H1 (cell line): ENCODE data around the gene FCMR. TPM values are rescaled to one million over a fixed set of nuclear protein-coding genes. Genes with fewer than 3 reads are reported as not detected.
A peak's percentile ranks its signal among the peaks of the same experiment; 100 is the strongest.

ENCODE experiments used
- CTCF ChIA-PET: fragments of 300-600 bp; sonication (Branson Sonifier 250); formaldehyde crosslinking; loops from one replicate; lab custom pipeline; 2021; ENCODE audit not compliant: partially characterized antibody; lab: Charles Lee
- POLR2A ChIA-PET: fragments of 300-600 bp; sonication (Branson Sonifier 250); formaldehyde crosslinking; loops from one replicate; lab custom pipeline; 2021; ENCODE audit warnings: inconsistent platforms; ENCODE audit not compliant: partially characterized antibody; lab: Charles Lee
- DNase-seq, 2 experiments: peaks; one replicate each; pipeline versions ENCODE4 v3.0.0 to v3.0.0-alpha.2; 2010 to 2022; ENCODE audit warnings: low spot score in 2 of 2, low read depth in 1 of 2, mixed read lengths in 1 of 2
- FAIRE-seq: peaks from 2 replicates; lab custom pipeline; 2011; peaks lifted over from hg19 to GRCh38; lab: Jason Lieb, UNC
- H2AFZ ChIP-seq: 2 replicates; pipeline ENCODE4 v1.8.1; 2012; ENCODE audit warnings: low read length, inconsistent platforms
- H2AK5ac ChIP-seq: 2 replicates; pipeline ENCODE4 v1.6.1; 2013; ENCODE audit warnings: low read depth, low read length
- H2BK120ac ChIP-seq: replicated peaks from 2 replicates; pipeline ENCODE3; 2013; ENCODE audit warnings: low read depth, low read length, inconsistent platforms
- H2BK12ac ChIP-seq: 2 replicates; pipeline ENCODE4 v1.6.1; 2013; ENCODE audit warnings: low read depth, low read length
- H2BK15ac ChIP-seq: 2 replicates; pipeline ENCODE4 v1.6.1; 2013; ENCODE audit warnings: low read length
- H2BK20ac ChIP-seq: 2 replicates; pipeline ENCODE4 v1.6.1; 2013; ENCODE audit warnings: low read length
- H2BK5ac ChIP-seq: 2 replicates; pipeline ENCODE4 v1.6.1; 2013; ENCODE audit warnings: low read depth, low read length
- H3K14ac ChIP-seq: 2 replicates; pipeline ENCODE4 v1.6.1; 2013; ENCODE audit warnings: inconsistent platforms; ENCODE audit not compliant: insufficient read length
- H3K18ac ChIP-seq: 2 replicates; pipeline ENCODE4 v1.6.1; 2013; ENCODE audit warnings: low read length; ENCODE audit errors: extremely low read depth
- H3K23ac ChIP-seq: 2 replicates; pipeline ENCODE4 v1.6.1; 2013; ENCODE audit warnings: inconsistent platforms; ENCODE audit not compliant: insufficient read length
- H3K23me2 ChIP-seq: 2 replicates; pipeline ENCODE4 v1.6.1; 2013; ENCODE audit warnings: low read depth, low read length
- H3K27ac ChIP-seq: 2 replicates; pipeline ENCODE4 v1.6.1; 2011; ENCODE audit warnings: low read depth, low read length, inconsistent platforms
- H3K27me3 ChIP-seq, 4 experiments: replicated peaks in 1 of 4; 1 replicate in 1 of 4; 2 replicates in 3 of 4; pipeline versions ENCODE4 v1.6.1 to v1.8.1; 2011 to 2013; ENCODE audit warnings: low read length in 3 of 4, mild to moderate bottlenecking in 3 of 4, inconsistent platforms in 2 of 4, mixed read lengths in 2 of 4, moderate library complexity in 1 of 4; ENCODE audit not compliant: control insufficient read depth in 3 of 4, insufficient read depth in 3 of 4; ENCODE audit errors: extremely low read depth in 1 of 4
- H3K36me3 ChIP-seq, 4 experiments: 2 replicates each; pipeline versions ENCODE4 v1.6.1 to v1.8.1; 2011 to 2013; ENCODE audit warnings: mild to moderate bottlenecking in 4 of 4, low read length in 3 of 4, moderate library complexity in 2 of 4, control low read depth in 1 of 4, inconsistent platforms in 1 of 4; ENCODE audit not compliant: insufficient read depth in 4 of 4, control insufficient read depth in 2 of 4
- H3K4ac ChIP-seq: replicated peaks from 2 replicates; pipeline ENCODE3; 2013; ENCODE audit warnings: low read length, low read depth, mixed read lengths, inconsistent platforms; ENCODE audit not compliant: insufficient read length
- H3K4me1 ChIP-seq, 4 experiments: replicated peaks in 1 of 4; 1 replicate in 1 of 4; 2 replicates in 3 of 4; pipeline versions ENCODE4 v1.6.1 to v1.8.1; 2011 to 2013; ENCODE audit warnings: low read length in 3 of 4, inconsistent platforms in 2 of 4, mixed read lengths in 1 of 4; ENCODE audit not compliant: insufficient read depth in 4 of 4, control insufficient read depth in 3 of 4
- H3K4me2 ChIP-seq, 2 experiments: 2 replicates each; pipeline versions ENCODE4 v1.6.1 to v1.8.1; 2011 to 2013; ENCODE audit warnings: low read depth in 2 of 2, low read length in 2 of 2, control low read depth in 1 of 2, inconsistent platforms in 1 of 2, mild to moderate bottlenecking in 1 of 2; ENCODE audit not compliant: insufficient read depth in 1 of 2
- H3K4me3 ChIP-seq, 4 experiments: fragments of 200-600, 300-600 bp in 1 of 4; sonication (generic), shearing (Covaris generic), sonication (Bioruptor Twin) in 1 of 4; 2 replicates each; pipeline versions ENCODE4 v1.5.1 to v1.8.1; 2011 to 2016; ENCODE audit warnings: low read length in 4 of 4, low read depth in 3 of 4, control low read depth in 2 of 4, inconsistent platforms in 2 of 4, mild to moderate bottlenecking in 2 of 4, mixed read lengths in 1 of 4, moderate library complexity in 1 of 4; ENCODE audit not compliant: insufficient read depth in 2 of 4; ENCODE audit errors: extremely low read depth in 1 of 4
- H3K56ac ChIP-seq: replicated peaks from 2 replicates; pipeline ENCODE3; 2013; ENCODE audit warnings: low read depth, mild to moderate bottlenecking, mixed read lengths, low read length, inconsistent platforms; ENCODE audit not compliant: insufficient read length
- H3K79me1 ChIP-seq: 2 replicates; pipeline ENCODE4 v1.6.1; 2013; ENCODE audit warnings: low read depth, low read length, control low read depth
- H3K79me2 ChIP-seq, 2 experiments: 2 replicates each; pipeline versions ENCODE4 v1.6.1 to v1.8.1; 2012 to 2013; ENCODE audit warnings: low read length in 2 of 2, mild to moderate bottlenecking in 2 of 2, inconsistent platforms in 1 of 2; ENCODE audit not compliant: insufficient read depth in 2 of 2, control insufficient read depth in 1 of 2
- H3K9ac ChIP-seq, 4 experiments: replicated peaks in 1 of 4; 1 replicate in 1 of 4; 2 replicates in 3 of 4; pipeline versions ENCODE4 v1.6.1 to v1.8.1; 2011 to 2013; ENCODE audit warnings: low read depth in 3 of 4, low read length in 3 of 4, control low read depth in 2 of 4, mild to moderate bottlenecking in 2 of 4, moderate library complexity in 2 of 4, inconsistent platforms in 1 of 4; ENCODE audit errors: extremely low read depth in 1 of 4
- H3K9me3 ChIP-seq, 2 experiments: 2 replicates each; pipeline versions ENCODE4 v1.6.1 to v1.8.1; 2012 to 2013; ENCODE audit warnings: mild to moderate bottlenecking in 2 of 2, moderate library complexity in 2 of 2, control low read depth in 1 of 2, inconsistent platforms in 1 of 2, low read depth in 1 of 2, low read length in 1 of 2, mixed read lengths in 1 of 2; ENCODE audit not compliant: insufficient read depth in 2 of 2
- H4K20me1 ChIP-seq, 2 experiments: replicated peaks in 1 of 2; 2 replicates each; pipeline versions ENCODE3 to v1.8.1; 2011 to 2013; ENCODE audit warnings: inconsistent platforms in 2 of 2, low read length in 2 of 2, mild to moderate bottlenecking in 1 of 2; ENCODE audit not compliant: insufficient read depth in 2 of 2, control insufficient read depth in 1 of 2
- H4K5ac ChIP-seq: 2 replicates; pipeline ENCODE4 v1.6.1; 2013; ENCODE audit warnings: low read length, low read depth, mixed read lengths, inconsistent platforms; ENCODE audit not compliant: insufficient read length
- H4K8ac ChIP-seq: 2 replicates; pipeline ENCODE4 v1.8.0; 2013; ENCODE audit warnings: mild to moderate bottlenecking, moderate library complexity, low read length, inconsistent platforms; ENCODE audit not compliant: insufficient read depth; ENCODE audit errors: extremely low read depth
- H4K91ac ChIP-seq: replicated peaks from 2 replicates; pipeline ENCODE3; 2013; ENCODE audit warnings: low read length, mixed read lengths, inconsistent platforms; ENCODE audit not compliant: insufficient read length
- ASH2L ChIP-seq: fragments of 200-600, 300-600 bp; sonication (generic); IDR thresholded peaks from one replicate; pipeline ENCODE4 v1.7.1; 2017; ENCODE audit warnings: low read length
- CBX5 ChIP-seq: fragments of 300-800, 300-1000 bp; sonication (generic); IDR thresholded peaks from 2 replicates; pipeline ENCODE4 v1.7.1; 2016; ENCODE audit warnings: antibody characterized with exemption, low read length, low read depth
- CEBPB ChIP-seq: IDR thresholded peaks from 2 replicates; pipeline ENCODE4 v1.6.1; 2012; ENCODE audit warnings: low read depth, low read length
- CTBP2 ChIP-seq: IDR thresholded peaks from 2 replicates; pipeline ENCODE4 v1.7.0; 2011; ENCODE audit warnings: borderline replicate concordance, mild to moderate bottlenecking, moderate library complexity, mixed read lengths, low read length; ENCODE audit not compliant: insufficient read depth, insufficient read length
- GABPA ChIP-seq: IDR thresholded peaks from 2 replicates; pipeline ENCODE4 v1.6.1; 2011; ENCODE audit warnings: mild to moderate bottlenecking, low read length, moderate library complexity, borderline replicate concordance; ENCODE audit not compliant: insufficient read depth
- JUN ChIP-seq: IDR thresholded peaks from 2 replicates; pipeline ENCODE4 v1.6.1; 2011; ENCODE audit warnings: low read depth, mild to moderate bottlenecking, improper control_type of control experiment, low read length
- KDM1A ChIP-seq: fragments of 200-600, 300-600 bp; sonication (generic); IDR thresholded peaks from 2 replicates; pipeline ENCODE4 v1.7.1; 2016; ENCODE audit warnings: mild to moderate bottlenecking, low read length, borderline replicate concordance
- RBBP5 ChIP-seq: IDR thresholded peaks from 2 replicates; pipeline ENCODE4 v1.7.1; 2012; ENCODE audit warnings: low read depth, mild to moderate bottlenecking, inconsistent platforms, low read length, moderate library complexity, borderline replicate concordance
- SAP30 ChIP-seq: fragments of 300-600 bp; sonication (generic); IDR thresholded peaks from 2 replicates; pipeline ENCODE4 v1.7.1; 2012; ENCODE audit warnings: low read length, moderate library complexity, mild to moderate bottlenecking, inconsistent platforms; ENCODE audit not compliant: insufficient read depth, insufficient replicate concordance
- TBP ChIP-seq: IDR thresholded peaks from 2 replicates; pipeline ENCODE4 v1.6.1; 2011; ENCODE audit warnings: low read depth, low read length, improper control_type of control experiment
- YY1 ChIP-seq: IDR thresholded peaks from 2 replicates; pipeline ENCODE4 v1.6.1; 2011; ENCODE audit warnings: low read depth, mild to moderate bottlenecking, low read length
- WGBS, 2 experiments: shearing (Covaris generic) in 1 of 2; methylation state at CpG; one replicate each; pipeline versions ENCODE4 v1.1.6 to v1.1.7; 2013 to 2015; ENCODE audit warnings: low lambda C conversion rate in 2 of 2, mixed read lengths in 2 of 2, inconsistent platforms in 1 of 2, low coverage in 1 of 2, missing lambda C conversion rate in 1 of 2; ENCODE audit not compliant: insufficient replicate concordance in 2 of 2, insufficient coverage in 1 of 2, insufficient read length in 1 of 2; ENCODE audit errors: extremely low coverage in 1 of 2, missing lambda C conversion rate in 1 of 2; 5-methylcytosine and 5-hydroxymethylcytosine counted together
- polyA plus RNA-seq, 7 experiments: library from polyadenylated mRNA; depleted of rRNA in 3 of 7; stranded (reverse) in 5 of 7; unstranded in 2 of 7; fragments of >200 nt in 5 of 7; fragments of 200-250 nt in 2 of 7; gene quantifications; 1 replicate in 5 of 7; 2 replicates in 1 of 7; 4 replicates in 1 of 7; pipeline versions ENCODE4 v1.2.1 to v1.2.3, GENCODE V29; 2011 to 2013; ENCODE audit warnings: missing spikeins in 2 of 7, mixed read lengths in 2 of 7
- total RNA-seq: library from RNA; stranded (reverse); fragmentation: NEBNext Ultra II Directional; extraction: Animal tissue kit (Norgen Biotek cat#: 25700); gene quantifications from 2 replicates; pipeline ENCODE4 v1.2.1, GENCODE V29; 2021

The FCMR gene
- total and polyA plus RNA-seq, 2 of the 8 experiments (the other 6 are each of a cell fraction or from before 2014, with no cell fraction given) = 0.53 TPM; not detected in 1

GRCh38 chr1:206854401-206855129 is 67.2 kb downstream of the FCMR start:
- POLR2A ChIA-PET = no interaction called here

More at GRCh38 chr1:206854401-206855129, 67.2 kb downstream of the FCMR start:
- H3K4me2 ChIP-seq = no peak overlapping the region
- DNase-seq = no peak
- H4K5ac ChIP-seq = no peak overlapping the region
- no peak overlapping the region for H3K56ac ChIP-seq
- H2BK20ac ChIP-seq = 0 out of 2 replicates have a peak overlapping the region, but pooled peaks have one; percentile 18
- CTCF ChIA-PET = interaction anchor here (0.6 to 7.7 kb wide), 16 partner anchors 9 to 376 kb away, joined by 3 to 60 read pairs (median 8); partner anchors contain the start of genes IL20 and IL24
- H4K91ac ChIP-seq = no peak overlapping the region
- no peak overlapping the region for H2BK5ac ChIP-seq
- no peak overlapping the region for H4K8ac ChIP-seq
- H2BK15ac ChIP-seq = no peak overlapping the region
- H2AK5ac ChIP-seq = no peak overlapping the region
- H3K79me2 ChIP-seq = no peaks in the 10 kb centered on the region
- no peaks in the 10 kb centered on the region for H3K4me1 ChIP-seq
- no peak overlapping the region for H3K4ac ChIP-seq
- TF ChIP-seq TBP (no peak), YY1 (no peak), JUN (no peak), CTBP2 (no peak), CEBPB (no peak), RBBP5 (no peak), GABPA (no peak), SAP30 (no peak), CBX5 (no peak), KDM1A (no peak), ASH2L (no peak)
- no peak overlapping the region for H2AFZ ChIP-seq
- FAIRE-seq = no peak
- H2BK120ac ChIP-seq = no peak overlapping the region
- no peak overlapping the region for H3K27ac ChIP-seq
- H4K20me1 ChIP-seq = no peaks in the 10 kb centered on the region
- no peaks in the 10 kb centered on the region for H3K36me3 ChIP-seq
- H3K9ac ChIP-seq = no peak overlapping the region
- H3K14ac ChIP-seq = no peak overlapping the region
- H3K9me3 ChIP-seq = 0 out of 4 replicates have a peak, but pooled peaks cover 0 to 4% of the 10 kb centered on the region in 2 experiments
- no peaks in the 10 kb centered on the region for H3K79me1 ChIP-seq
- WGBS, 2 experiments = 91% methylated on average over 3 of the region's 3 CpGs; no CpG with 5 or more reads in 1 of the 2 experiments
- no peaks in the 10 kb centered on the region for H3K27me3 ChIP-seq
- no peak overlapping the region for H3K18ac ChIP-seq
- no peak overlapping the region for H3K23ac ChIP-seq
- H3K23me2 ChIP-seq = no peaks in the 10 kb centered on the region
- H3K4me3 ChIP-seq = no peak overlapping the region
- H2BK12ac ChIP-seq = peak overlapping the region; percentile 68; the same call in 1 of the 2 replicates
